SK-N-MC (cell line): ENCODE data around the gene LRRTM1.
A peak's percentile ranks its signal among the peaks of the same experiment; 100 is the strongest.

ENCODE experiments used
- DNase-seq: peaks from one replicate; pipeline ENCODE4 v3.0.0-alpha.2; 2011; ENCODE audit warnings: low read depth, low spot score
- H3K27ac ChIP-seq: fragments of 200-600 bp; sonication (generic); 2 replicates; pipeline ENCODE4 v1.5.1; 2016; ENCODE audit warnings: mixed run types
- H3K36me3 ChIP-seq: fragments of 200-600 bp; sonication (generic); 2 replicates; pipeline ENCODE4 v1.6.1; 2017; ENCODE audit warnings: antibody characterized with exemption, low read length, mixed read lengths; ENCODE audit not compliant: insufficient read depth
- H3K4me3 ChIP-seq: fragments of 200-600 bp; sonication (generic); 2 replicates; pipeline ENCODE4 v1.5.1; 2016
- H3K9ac ChIP-seq: fragments of 200-600 bp; sonication (generic); 2 replicates; pipeline ENCODE4 v1.8.0; 2017; ENCODE audit warnings: mixed run types, mixed read lengths; ENCODE audit not compliant: insufficient read length
- H3K9me3 ChIP-seq: fragments of 200-600 bp; sonication (generic); 2 replicates; pipeline ENCODE4 v1.6.1; 2017; ENCODE audit warnings: low read depth, mild to moderate bottlenecking, antibody characterized with exemption, low read length, moderate library complexity, mixed read lengths
- EZH2 ChIP-seq: fragments of 200-600 bp; sonication (generic); IDR thresholded peaks from one replicate; pipeline ENCODE4 v1.6.1; 2017; ENCODE audit warnings: antibody characterized with exemption
- FOXP2 ChIP-seq: optimal IDR thresholded peaks from 2 replicates; pipeline ENCODE3; 2011; ENCODE audit warnings: mild to moderate bottlenecking, moderate library complexity; ENCODE audit not compliant: insufficient read depth; ENCODE audit errors: extremely low read length, control extremely low read depth
- POLR2AphosphoS5 ChIP-seq: IDR thresholded peaks from 2 replicates; pipeline ENCODE4 v1.6.1; 2012; ENCODE audit warnings: mild to moderate bottlenecking, low read depth, low read length, borderline replicate concordance

LRRTM1 gene

DNA sequence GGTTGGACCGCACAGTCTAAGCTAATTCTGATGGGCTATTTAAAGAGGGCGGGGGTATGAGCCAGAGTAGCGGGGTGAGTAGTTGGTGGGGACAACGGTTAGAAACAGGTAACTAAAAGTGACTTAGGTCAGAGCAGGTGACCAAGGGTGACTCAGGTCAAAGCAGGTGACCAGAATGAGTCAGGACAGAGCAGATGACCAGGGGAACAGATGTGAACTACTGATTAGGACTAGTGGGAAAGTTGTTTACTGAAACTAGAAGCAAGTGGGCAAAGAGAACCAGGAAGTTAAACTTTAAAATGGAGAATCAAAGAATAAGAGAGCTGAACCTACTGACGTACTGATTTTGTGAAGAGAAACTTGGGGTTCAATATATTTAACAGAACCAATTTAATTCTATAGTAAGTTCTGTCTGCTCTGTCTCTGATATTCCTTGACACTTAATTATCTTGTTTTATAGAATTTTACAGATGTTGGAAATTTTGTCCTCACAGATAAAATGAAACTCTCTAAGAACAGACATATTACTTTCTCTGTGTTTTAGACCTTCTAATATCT lies 7.8 kb upstream of the LRRTM1 start:
- no peaks in the 10 kb centered on the region for H3K9me3 ChIP-seq
- H3K4me3 ChIP-seq, result no peak overlapping the region
- no peak overlapping the region for H3K27ac ChIP-seq
- no peak overlapping the region for H3K9ac ChIP-seq
- no peaks in the 10 kb centered on the region for H3K36me3 ChIP-seq
- no peak for TF ChIP-seq FOXP2
- TF ChIP-seq EZH2, result no peak
- no peak for TF ChIP-seq POLR2AphosphoS5
- DNase-seq, result no peak

DNA sequence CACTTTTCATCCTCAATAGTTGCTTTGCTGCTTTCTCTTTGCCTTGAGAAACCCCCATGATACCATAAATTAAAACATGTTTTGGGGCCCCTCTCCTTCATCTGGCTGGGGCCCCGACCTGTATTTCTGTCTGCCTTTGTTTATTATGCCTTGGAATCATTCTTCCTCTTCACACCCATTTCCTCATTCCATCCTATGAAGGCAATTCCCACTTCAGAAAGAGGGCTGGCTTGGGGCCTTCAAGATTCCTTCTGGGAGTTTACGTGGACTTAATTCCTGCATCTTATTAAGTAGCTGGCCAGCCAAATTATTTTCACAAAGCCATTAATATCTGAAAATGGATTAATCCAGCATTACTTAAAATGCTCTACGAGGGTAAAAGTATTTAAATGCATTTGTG lies 6.8 kb upstream of the LRRTM1 start:
- no peak for TF ChIP-seq POLR2AphosphoS5
- no peak for TF ChIP-seq FOXP2
- TF ChIP-seq EZH2, result no peak
- no peak for DNase-seq
- no peak overlapping the region for H3K27ac ChIP-seq
- H3K9me3 ChIP-seq, result no peaks in the 10 kb centered on the region
- H3K4me3 ChIP-seq, result no peak overlapping the region
- no peaks in the 10 kb centered on the region for H3K36me3 ChIP-seq
- H3K9ac ChIP-seq, result no peak overlapping the region

DNA sequence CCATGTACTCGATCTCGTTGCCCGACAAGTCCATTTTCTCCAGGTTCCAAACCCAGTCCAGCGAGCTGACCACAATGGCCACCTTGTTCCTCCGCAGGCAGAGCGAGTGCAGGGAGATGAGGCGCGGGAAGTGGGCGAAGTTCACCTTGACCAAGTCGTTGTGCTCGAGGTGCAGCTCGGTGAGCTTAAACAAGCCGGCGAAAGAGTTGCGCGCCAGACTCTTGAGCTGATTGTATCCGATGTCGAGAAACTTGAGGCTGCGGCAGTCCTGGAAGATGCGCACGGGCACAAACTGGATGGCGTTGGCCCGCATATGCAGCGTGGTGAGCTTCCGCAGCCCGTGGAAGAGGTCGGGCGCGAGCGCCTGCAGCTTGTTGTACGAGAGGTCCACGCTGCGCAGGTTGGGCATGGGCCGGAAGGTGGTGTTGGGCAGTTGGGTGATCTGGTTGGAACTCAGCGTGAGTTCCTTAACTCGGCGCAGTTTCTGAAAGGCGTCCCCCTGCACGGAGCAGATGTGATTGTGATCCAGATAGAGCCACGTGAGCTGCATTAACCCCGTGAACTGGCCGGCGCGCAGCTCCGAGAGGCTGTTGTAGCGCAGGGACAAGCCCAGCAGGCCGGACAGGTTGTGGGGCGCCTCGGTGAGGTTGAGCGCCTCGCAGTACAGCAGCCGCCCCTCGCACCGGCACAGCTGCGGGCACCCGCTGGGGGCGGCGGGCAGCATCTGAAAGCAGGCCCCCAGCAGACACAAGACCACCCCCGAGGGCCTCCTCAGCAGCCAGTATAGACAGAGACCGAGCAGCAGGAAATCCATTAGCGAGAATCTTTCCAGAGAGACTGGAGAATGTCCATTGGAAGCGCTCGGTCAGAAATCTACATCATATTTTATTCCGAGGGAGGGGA lies 1.3 kb downstream of the LRRTM1 start:
- H3K9me3 ChIP-seq, result no peaks in the 10 kb centered on the region
- H3K27ac ChIP-seq, result no peak overlapping the region
- H3K4me3 ChIP-seq, result peak overlapping the region; percentile 79
- no peaks in the 10 kb centered on the region for H3K36me3 ChIP-seq
- no peak for DNase-seq
- no peak overlapping the region for H3K9ac ChIP-seq
- TF ChIP-seq POLR2AphosphoS5 (no peak), FOXP2 (no peak), EZH2 (no peak)

DNA sequence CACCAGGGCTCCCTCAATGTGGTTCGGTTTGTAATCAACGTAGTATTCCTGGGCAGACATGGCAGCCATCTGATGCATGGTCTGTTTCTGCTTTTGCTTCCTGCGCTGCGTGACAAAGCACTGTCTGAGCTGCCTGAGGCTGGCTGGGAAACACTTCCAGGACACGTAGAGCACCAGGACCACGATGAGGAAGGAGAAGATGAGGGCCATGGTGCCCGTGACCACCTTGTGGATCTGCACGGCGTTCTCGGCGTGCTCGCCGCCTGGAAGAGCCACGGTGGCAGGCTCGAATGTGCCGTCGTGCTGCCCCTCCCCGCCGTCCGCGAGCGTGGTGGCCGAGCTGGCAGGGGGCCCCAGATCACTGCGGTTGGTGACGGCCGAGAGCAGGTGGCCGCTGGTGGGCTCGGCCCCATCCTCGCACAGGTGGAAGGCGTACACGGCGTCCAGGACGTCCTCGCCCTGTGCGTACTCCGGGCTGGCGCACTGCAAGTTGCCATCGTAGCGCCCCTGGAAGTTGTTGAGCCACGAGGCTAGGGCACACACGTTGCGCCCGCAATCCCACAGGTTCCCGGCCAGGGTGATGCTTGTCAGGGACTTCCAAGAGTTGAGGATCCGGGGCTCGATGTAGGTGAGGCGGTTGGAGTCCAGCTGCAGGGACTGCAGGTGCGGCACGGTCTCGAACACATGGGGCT lies 2.1 kb downstream of the LRRTM1 start:
- no peak for DNase-seq
- no peak overlapping the region for H3K9ac ChIP-seq
- no peaks in the 10 kb centered on the region for H3K9me3 ChIP-seq
- no peak for TF ChIP-seq EZH2
- H3K4me3 ChIP-seq, result no peak overlapping the region
- no peak overlapping the region for H3K27ac ChIP-seq
- H3K36me3 ChIP-seq, result no peaks in the 10 kb centered on the region

DNA sequence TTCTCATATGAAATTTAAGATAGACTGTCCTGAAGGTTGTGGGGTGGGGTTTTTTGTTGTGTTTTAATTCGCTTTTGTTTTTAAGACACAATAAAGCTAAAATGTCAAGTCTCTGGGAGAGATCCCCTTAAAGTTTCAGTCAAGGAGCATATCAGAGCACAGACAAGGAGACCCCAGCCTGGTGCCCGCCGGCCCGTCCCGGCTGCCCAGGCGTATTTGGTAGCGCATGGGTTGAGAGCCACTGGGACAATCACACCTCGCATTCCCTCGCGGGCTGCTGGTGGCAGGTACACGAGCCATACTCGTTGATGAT lies 2.6 kb downstream of the LRRTM1 start:
- Histone ChIP-seq H3K36me3 (no peaks in the 10 kb centered on the region), H3K9ac (no peak overlapping the region), H3K9me3 (no peaks in the 10 kb centered on the region), H3K4me3 (no peak overlapping the region), H3K27ac (no peak overlapping the region)
- TF ChIP-seq EZH2 (no peak), FOXP2 (no peak), POLR2AphosphoS5 (no peak)
- DNase-seq, result no peak

DNA sequence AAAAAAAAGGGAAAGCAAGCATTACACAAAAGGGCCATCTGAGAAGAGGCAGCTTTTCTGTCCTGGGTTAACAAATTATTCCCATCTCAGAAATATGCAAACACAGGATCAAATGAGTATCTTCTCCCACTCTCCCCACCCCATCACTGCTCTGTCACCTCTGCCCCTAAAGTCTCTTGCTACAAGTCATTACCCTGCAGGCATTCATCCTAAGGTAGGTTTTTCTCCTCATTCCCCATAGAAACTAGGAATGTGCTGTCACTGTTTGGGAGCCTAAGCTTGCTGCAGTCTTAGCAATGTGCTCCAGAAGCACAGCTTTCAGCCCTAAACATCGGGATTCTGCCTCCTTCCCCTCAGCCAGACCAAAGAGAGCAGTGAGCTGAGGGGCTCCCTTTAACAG lies 3.6 kb downstream of the LRRTM1 start:
- DNase-seq, result no peak
- TF ChIP-seq POLR2AphosphoS5, result no peak
- no peak for TF ChIP-seq FOXP2
- Histone ChIP-seq H3K9ac (no peak overlapping the region), H3K27ac (no peak overlapping the region), H3K4me3 (no peak overlapping the region), H3K36me3 (no peaks in the 10 kb centered on the region), H3K9me3 (no peaks in the 10 kb centered on the region)

DNA sequence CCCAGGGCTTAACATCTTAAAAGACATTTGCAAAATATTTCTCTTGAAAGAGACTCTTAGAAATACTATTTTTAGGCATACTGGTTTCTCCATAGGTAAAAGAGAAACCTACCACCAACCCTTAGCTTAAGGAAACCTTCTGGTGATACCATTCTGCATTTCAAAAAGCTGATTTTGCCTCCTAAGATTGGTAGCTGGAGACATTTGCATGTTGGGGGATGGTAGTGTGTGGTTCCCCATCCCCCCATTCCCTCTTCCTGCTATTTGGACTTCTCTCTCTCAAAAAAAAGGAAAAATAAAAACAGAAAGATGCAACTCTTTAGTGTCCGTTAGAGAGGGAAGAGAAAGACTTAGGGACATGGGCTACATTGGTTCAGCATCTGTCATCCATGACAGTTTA lies 4.2 kb downstream of the LRRTM1 start:
- no peaks in the 10 kb centered on the region for H3K36me3 ChIP-seq
- no peaks in the 10 kb centered on the region for H3K9me3 ChIP-seq
- no peak for TF ChIP-seq FOXP2
- TF ChIP-seq EZH2, result no peak
- no peak for TF ChIP-seq POLR2AphosphoS5
- no peak overlapping the region for H3K4me3 ChIP-seq
- no peak overlapping the region for H3K9ac ChIP-seq
- no peak for DNase-seq
- H3K27ac ChIP-seq, result no peak overlapping the region

DNA sequence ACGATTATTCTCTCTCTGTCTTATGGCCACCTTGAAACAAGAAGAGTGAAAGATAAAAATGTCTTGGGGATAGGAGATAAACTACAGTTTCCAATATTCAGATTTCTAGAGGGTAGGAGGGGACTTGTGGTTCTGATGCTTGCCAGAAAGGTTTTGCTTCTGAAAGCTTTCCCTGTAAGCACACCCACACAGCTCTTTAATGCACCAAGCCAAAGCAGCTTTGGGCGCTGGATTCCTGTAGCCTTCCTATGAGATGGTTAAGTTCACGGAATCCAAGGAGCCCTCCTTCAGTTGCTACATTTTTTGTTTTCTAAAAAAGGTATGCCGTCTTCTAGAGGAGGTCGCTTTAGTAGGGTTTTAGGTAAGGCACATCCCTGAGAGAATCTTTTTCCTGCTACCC lies 4.9 kb downstream of the LRRTM1 start:
- Histone ChIP-seq H3K9me3 (no peaks in the 10 kb centered on the region), H3K9ac (no peak overlapping the region), H3K27ac (no peak overlapping the region), H3K4me3 (no peak overlapping the region), H3K36me3 (no peaks in the 10 kb centered on the region)
- no peak for DNase-seq
- no peak for TF ChIP-seq POLR2AphosphoS5
- no peak for TF ChIP-seq FOXP2
- no peak for TF ChIP-seq EZH2

DNA sequence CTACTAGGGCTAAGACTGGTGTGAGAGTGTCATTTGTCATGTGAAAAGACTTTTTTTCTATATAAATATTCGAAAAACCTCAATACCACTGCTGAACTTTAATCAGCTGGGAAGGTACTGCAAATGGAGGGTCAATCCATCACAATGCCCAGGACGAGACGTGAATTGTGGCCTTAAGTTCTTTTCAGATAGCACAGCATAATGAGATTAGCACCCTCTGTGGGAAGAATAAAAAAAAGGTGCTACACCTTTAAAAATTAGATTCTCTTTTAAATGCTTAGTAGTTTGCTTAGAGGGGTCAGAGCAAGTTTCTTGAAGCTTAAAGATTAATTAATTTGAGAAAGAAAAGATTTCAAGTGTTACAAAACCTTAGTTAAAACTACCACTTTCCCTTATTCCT lies 5.6 kb downstream of the LRRTM1 start:
- H3K9me3 ChIP-seq, result no peaks in the 10 kb centered on the region
- H3K36me3 ChIP-seq, result no peaks in the 10 kb centered on the region
- no peak for DNase-seq
- H3K9ac ChIP-seq, result no peak overlapping the region
- TF ChIP-seq POLR2AphosphoS5 (no peak), EZH2 (no peak), FOXP2 (no peak)
- no peak overlapping the region for H3K27ac ChIP-seq
- no peak overlapping the region for H3K4me3 ChIP-seq
